DMS153 treated with DMSO at 0.1 percent for 48 hours (cell line): ENCODE results near the gene LINS1.

ENCODE experiments used
- DNase-seq: peaks from one replicate; lab custom pipeline; 2025; ENCODE audit not compliant: unreplicated experiment; lab: John Stamatoyannopoulos, UW

Gene LINS1

DNA sequence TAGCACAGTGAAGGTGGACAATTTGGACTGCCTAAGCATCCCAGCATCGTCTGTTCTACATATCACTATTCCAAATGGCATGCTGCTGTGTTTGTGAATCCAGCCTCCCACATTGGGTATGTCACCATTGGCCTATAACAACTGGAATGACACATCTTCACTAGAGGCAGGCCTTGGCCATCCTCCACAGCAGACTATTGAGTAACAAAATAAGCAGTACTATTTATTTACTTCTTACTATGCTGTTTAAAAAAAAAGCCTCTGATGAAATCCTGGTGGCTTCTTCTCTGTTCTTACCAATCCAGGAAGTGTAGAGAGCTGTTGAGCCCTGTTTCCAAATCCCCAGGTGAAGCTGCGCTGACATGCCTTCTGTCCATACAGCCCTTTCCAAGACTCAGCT is 42.7 kb downstream of the LINS1 start:
- no peak for DNase-seq

DNA sequence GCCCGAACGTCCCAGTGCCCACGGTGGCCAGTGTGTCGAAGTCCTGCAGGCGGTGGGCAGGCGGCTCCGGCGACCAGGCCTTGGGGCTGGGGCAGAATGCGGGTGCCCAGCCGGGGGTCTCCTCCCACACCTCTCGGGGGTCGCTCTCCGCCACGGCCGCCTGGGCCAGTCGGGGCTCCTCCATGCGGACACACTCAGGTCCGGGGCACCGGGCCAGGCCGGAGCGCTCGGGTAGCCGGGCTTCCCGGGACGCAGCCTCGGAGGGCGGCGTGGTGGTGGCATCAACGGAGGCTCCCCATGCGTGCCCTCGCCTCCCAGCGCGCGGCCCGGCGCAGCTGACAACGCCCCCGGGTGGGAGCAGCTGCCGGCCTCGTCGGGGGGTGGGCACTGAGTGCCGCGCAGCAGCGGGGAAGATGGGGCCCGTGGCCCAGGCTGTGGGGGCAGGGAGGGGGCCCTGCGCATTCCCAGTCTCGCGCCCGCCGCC is 43.2 kb downstream of the LINS1 start:
- DNase-seq = no peak

DNA sequence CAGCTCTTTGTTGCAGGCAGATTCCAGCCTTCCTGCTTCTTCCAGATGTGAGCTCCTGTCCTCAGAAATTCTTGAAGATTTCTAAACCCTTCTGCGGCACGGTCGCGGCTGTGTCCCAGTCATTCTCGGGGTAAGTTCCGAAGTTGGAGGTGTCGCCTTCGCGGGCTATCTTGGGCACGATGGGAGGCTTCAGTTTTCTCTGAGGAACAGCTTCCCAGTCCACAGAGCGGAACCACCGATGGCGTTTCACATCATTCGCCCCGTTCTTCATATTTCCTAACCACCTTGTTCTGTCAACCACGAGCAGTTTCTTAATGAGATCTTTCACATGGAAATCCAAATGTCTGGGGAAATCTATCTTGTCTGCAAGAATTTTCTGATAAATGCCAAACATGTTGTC is 48.5 kb downstream of the LINS1 start:
- no peak for DNase-seq

DNA sequence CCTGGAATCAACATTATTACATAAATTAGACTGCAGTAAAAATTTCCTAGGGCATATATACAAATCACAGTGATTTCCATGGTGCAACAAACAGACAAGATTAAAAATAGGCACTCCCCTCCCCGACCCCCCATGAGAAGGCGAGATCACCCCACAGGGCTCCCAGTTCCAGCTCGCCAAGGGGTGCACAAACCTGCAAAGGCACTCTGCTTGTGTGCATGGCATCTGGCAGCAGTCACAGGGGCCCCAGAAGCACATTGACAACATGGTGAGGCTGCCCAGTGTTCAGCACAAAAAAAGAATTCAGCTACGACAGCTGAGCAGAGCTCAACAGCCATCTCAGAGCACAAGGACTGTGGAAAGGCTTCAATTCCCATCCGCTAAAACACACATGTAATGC is 54.0 kb downstream of the LINS1 start:
- no peak for DNase-seq

DNA sequence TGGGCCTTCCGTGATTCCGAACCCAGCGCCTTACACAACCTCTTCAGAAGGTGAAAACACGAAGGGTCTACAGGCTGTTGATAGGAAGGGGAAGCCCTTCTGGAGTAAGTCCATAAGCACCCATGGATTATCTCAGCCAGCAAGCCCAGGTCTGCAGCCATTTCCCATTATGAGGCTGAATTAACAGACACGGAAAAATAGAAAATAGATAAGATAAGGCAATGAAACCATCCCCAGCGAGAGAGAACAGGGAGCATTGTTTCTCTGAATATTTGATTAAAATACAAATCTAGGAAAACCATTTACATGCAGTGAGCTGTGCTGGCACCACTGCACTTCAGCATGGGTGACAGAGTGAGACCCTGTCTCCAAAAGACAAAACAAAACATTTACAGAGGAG is 57.0 kb downstream of the LINS1 start:
- no peak for DNase-seq

DNA sequence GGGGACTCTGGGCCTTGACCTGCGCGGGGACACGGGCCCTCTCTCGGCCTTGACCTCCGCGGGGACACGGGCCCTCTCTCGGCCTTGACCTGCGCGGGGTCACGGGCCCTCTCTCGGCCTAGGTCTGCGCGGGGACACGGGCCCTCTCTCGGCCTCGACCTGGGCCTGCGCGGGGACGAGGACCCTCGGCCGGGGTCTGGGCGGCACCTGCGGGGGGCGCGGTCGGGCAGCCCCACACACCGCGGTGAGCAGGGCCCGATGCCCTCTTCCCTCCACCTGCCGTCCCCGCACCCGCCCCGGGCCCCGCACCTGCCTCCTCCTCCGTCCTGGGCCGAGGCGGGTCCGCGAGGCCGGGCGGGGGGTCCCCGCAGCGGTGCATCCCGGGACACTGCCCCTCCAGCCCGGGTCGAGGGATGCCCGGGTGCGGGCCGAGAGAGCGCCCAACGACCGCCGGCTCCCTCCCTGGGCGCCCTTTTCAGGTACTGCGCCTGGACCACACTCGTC is 57.6 kb downstream of the LINS1 start:
- DNase-seq = no peak

DNA sequence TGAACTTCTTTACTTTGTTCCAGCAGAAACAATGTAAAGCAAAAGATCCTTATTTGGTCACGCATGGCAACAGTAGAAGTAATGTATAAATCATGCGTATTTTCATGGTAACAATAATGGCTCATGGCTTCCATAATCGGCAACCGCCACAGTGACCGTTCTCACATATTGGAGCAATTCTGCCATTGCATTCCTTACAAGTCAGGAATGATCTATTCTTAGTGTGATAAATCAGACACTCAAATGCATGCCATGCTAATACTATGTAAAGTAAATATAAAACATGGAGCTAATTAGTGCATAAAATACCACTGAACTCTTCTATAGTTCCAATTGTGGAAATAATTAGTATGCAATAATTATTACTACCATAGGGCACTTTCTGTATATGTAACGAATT is 59.7 kb downstream of the LINS1 start:
- no peak for DNase-seq

DNA sequence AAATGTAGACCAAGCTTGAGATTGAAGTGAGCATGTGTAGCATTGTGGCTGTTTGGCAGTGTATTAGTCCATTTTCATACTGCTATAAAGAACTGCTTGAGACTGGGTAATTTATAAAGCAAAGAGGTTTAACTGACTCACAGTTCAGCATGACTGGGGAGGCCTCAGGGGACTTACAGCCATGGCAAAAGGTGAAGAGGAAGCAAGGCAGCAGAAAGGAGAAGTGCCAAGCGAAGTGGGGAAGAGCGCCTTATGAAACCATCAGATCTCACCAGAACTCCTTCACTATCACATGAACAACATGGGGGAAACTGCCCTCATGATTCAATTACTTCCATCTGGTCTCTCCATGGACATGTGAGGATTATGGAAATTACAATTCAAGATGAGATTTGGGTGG is 64.7 kb downstream of the LINS1 start:
- DNase-seq = no peak

DNA sequence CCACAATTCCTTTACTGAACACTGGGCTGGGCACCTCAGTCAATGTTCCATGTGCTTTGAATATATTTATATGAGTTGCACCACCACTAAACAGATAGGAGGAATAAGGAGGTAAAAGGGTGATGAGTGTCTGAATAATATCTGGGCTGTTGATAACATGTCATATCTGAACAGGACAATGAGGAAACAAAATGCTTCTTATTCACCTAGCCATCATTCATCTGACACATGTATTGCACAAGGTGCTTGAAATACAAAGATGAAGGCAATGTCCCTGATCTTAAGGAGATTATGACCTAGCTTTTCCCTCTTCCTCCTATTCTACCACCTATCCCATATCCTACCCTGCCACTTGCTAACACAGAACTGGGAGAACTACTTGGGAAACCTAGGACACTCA is 65.3 kb downstream of the LINS1 start:
- no peak for DNase-seq

DNA sequence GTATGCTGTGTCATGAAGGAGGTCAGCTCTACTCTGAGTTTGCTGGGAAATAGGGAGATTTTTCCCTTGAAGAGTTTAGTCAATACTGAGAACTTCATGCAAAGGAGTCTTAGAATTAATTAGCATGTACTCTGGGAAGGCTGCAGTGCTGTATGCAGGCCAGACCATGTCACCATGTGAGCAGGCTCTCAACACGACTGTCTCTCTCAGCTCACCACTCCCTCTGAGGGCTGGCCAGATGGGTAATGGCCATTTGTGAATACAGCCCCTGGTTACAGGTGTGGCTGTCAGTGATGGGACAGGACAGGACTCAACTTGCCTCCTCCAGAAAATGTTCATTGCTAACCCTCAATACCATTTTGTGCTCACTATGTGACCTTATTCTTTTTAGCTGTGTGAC is 68.1 kb downstream of the LINS1 start:
- no peak for DNase-seq

DNA sequence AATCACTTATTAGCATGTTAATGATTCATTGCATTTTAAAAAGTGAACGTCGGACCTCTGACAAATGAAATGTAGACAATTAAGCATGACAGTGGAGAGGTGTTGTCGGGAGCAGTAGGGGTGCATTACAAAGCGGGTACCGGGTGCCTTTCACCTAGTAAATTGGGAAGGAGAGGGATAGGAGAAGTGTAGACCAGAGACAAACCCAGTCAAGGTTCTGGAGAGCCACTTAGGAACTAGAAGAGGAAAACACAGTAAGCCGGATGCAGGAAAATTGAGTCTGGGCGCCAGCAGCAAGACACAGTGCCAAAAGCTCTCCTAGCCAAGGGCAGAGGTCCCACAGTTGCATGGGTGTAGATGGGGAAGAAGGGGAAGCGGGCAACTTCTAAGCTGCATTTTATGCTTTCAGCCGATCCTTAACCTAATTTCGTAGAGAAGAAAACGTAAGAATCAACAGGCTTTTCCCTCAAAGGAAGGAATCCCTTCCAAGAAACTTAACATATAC is 70.1 kb downstream of the LINS1 start:
- no peak for DNase-seq

DNA sequence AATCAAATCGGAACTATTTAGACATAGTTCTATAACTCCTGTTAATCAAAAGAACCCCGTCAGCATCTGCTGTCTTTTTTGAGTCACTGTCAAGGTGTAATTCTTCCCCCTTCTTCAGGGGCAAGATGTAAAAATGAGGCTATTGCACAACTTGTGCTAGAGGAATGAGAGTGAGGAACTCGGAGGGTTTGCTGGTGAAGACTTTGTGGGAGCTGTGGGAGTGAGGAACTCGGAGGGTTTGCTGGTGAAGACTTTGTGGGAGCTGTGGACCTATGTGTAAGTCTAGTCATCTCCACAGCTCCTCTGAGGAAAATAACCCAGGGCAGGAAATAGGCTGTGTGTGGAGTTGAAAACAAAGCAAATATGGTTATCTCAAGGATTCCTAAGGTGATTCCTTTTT is 70.8 kb downstream of the LINS1 start:
- DNase-seq = no peak

DNA sequence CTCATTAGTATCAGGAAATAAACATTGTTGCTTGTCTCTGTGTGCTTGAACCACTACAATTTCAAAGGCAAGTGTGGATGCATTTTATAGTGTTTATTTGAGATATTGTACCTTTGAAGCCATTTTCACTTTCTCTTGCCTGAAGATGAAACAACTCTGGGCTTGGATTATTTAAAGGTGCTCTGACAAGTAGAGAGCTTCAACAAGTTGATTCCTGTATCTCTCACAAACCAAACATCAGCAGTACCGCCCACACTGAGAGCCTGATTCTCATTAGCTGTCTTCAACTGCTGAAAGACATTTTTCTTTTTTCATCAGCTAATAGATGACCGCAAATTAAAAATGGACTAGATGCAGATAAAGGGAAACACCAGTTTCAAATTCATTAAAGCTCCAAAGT is 72.4 kb downstream of the LINS1 start:
- no peak for DNase-seq

DNA sequence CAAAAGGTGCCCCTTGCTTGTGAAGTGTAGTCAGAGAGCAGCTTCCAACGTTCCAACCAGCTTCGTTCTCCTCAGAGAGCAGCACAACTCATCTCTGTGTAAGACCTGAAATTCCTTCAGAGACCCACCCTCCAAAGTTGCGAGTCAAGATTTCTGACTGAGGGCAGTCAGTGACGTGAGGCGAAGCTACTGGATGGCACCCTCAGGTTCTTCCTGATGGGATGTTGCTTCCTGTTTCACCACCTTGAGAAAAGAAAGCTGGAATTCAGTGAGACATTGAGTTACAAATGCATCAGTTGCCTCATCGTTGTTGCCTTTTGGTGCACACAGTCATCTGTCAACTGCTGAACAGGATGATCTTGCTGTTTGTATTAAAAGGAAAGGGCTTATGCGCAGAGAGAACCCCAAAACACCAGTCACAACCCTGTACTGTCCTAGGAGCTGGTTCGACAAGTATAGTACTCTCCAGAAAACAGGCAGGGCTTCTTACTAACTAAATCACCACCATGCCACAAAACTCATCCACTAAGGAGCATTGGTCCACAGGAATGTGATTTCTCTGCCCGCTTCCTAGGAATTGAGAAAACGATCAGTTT is 73.1 kb downstream of the LINS1 start, which contains the start of gene CERS3:
Gene CERS3, minus strand, starts transcription at position 118 of the 596 bp plus-strand sequence. CDS start 27,101 bp downstream, outside the sequence.
- DNase-seq = no peak

DNA sequence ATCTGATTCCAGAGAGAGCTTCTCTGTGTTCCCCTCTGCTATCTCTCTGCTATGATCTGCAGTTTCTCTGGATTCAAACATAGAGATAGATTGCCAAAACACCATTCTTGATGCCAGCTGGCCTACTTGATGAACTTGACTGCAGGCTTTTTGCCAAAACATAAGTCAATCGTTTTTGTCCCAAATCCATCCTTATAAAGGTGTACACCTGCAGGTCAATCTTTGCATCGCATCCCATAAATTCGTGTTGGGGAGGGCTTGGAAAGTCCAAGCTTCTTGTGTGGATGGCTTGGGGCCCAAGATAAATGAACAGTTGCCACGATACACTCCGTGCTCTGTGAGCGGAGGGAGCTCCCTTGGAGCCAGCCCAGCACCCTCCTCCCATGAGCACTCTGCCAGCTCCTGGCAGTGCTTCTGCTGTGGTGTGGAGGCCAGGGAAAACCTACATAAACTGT is 75.9 kb downstream of the LINS1 start:
- DNase-seq = no peak

DNA sequence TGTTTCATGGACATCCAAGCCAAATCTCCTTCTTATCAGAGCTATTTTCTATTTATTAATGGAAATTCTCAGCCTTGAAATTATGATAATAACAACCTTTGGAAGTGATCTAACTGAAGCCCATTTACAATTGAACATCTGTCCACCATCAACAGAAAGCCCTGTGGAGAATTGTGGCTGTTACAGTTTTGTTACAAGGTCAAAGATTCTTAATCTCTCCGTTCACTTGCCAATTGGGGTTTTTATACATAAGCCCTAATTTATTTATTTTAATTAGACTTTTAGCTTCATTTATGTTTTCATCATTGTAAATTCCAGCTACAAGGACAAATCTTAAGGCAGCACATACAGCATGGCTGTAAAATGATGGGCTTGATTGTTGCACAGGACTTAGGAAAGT is 76.5 kb downstream of the LINS1 start:
- no peak for DNase-seq

DNA sequence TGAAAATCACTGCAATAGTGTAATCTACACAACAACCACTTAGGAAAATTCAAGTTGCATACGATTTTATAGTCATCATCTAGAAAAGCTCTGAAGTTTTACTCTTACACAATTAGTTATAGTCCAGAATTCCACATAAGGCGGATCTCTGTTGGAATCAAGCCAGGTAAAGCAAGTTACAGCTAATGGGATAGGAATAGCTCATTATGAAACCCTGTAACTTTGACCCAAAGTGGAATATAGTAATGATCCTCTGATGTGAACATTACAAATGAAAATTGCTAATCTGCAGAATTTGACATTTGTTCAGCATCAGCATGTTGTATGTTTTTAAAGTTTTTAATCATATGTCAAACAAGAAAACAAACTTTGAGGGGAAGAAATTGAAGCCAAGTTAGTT is 77.7 kb downstream of the LINS1 start:
- DNase-seq = no peak

DNA sequence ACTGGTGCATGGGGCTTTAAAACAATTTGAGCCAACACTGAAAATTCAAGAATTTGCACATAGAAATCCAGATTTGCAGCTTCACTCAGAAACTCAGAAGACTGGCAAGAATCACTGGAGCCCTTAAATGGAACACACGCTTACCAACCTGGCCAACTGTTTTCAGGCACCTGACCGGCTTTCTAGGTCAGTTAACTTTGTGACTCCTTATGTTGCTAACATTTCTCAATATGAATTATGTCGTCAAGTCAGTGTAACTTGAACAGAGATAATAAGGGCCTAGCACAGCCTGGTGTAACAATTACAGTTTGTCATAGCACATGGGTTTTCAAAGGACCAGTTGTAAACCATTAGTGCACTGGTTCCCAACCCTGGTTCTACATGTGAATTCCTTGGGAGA is 80.1 kb downstream of the LINS1 start:
- no peak for DNase-seq

DNA sequence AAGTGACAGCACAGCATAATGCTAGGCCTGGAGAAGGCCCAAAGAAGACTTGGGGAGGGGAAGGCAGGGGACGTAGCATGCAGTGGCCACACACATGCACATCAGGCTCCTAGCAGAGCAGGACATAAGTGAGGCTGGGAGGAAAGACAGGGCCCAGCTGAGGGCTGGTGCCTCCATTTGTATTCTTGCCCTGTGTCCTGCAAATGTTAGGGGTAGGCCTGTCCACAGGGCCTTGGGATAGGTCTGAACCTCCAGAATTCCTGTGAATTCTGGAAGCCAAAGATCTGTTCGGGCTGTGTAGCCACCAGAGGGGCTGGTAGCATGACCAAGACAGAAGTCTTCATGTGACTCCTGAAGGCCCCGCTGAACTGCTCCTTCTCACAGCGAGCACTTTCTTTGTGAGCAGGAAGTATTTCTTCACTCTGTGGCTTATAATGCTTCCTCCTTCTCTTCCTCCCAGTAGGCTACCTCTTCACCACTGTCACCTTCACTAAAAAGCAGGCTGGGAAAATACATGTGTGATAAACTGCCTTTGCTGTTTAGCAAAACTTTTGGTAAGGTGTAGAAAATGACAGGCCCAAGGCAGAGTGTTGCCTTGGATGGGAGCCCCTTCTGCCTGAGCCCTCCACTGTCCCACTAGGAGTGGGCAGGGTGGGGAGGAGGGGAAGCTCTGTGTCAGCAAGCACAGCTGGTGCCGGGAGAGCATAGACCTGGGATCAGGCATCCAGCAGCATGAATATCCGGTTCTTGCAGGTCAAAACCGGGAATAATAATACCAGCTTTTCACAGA is 81.7 kb downstream of the LINS1 start:
- no peak for DNase-seq

DNA sequence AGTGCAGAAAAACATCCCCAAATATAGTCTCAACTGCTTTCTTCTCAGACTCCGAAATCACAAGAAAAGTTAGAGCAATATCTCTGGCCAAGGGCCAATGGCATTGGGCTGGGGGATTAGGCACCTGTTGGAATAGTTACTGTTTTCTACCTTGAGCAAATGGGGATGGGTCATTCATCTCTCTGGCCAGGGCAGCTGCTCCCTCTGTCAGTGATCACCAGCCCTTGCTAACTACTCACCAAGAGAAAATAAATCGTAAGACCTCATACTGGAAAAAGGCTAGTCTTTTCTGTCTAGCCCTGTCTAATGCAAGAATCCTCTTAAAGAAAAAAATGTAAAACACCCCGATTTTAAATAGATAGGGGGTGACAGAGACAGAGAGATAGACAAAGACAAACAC is 84.1 kb downstream of the LINS1 start:
- no peak for DNase-seq
